Smooth muscle cell of trachea (primary cell): ENCODE measurements around the gene SLC17A9. TPM values are rescaled to one million over a fixed set of nuclear protein-coding genes. Genes with fewer than 3 reads are reported as not detected.

Source experiments
- total RNA-seq: library from RNA; depleted of rRNA; stranded (reverse); fragments of >200 nt; gene quantifications from 2 replicates; pipeline ENCODE4 v1.2.1, GENCODE V29; 2014

Gene SLC17A9
- total RNA-seq = 4.8 and 7.4 TPM in 2 replicates

GRCh38 chr20:62952373-62952967 lies at the start of gene SLC17A9:
SLC17A9 (plus strand) TSS chr20:62952709; CDS start chr20:62952831, 122 bp downstream.

DNA sequence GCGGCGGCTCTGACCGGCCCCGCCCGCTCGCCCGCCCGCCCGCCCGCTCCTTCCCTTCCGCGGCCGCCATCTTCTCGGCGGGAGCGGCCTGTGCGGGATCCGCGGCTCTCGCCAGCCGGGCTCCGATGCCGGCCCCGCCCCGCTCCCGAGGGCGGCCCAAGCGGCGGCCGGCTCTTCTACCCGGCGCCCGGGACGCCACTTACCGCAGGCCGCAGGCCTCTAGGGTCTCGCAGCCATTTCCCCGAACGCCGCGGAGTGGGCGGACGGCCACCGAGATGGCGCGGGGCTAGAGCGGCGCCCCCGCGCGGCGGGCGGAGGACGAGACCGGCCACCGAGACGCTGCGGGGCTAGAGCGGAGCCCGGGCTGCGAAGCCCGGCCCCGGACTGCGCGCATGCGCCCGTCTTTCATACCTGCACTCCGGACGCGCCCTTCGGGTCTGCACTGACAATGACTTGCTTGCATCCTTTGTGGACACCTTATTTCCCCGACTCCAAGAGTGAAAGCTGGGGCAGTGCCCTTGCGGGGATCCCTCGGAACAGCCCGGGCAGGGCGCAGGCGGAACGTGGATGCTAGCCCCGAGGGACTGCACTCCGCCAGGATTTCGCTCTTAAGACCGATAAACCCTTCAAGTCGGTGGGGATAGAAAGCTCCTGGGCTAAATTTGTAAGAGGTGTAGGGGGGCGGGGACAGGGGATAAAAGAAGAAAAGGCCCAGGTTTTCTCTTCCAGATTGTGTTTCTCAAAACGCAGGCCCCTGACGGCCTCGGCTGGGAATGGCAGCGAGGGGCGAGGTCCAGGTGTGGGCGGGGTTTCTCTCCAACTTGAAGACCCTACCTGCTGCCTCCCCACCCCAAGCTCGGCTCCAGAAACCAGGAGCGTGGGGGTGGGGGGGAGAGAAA lies 26.0 kb upstream of the SLC17A9 start, which contains the start of gene DIDO1:
Gene DIDO1, minus strand, starts transcription at position 277 of the 899 bp plus-strand sequence.

GRCh38 chr20:62938105-62938888 lies 14.2 kb upstream of the SLC17A9 start, which contains the start of gene GID8:
GID8 (plus strand) TSS chr20:62938147; CDS start chr20:62941503, 3,356 bp downstream.

DNA sequence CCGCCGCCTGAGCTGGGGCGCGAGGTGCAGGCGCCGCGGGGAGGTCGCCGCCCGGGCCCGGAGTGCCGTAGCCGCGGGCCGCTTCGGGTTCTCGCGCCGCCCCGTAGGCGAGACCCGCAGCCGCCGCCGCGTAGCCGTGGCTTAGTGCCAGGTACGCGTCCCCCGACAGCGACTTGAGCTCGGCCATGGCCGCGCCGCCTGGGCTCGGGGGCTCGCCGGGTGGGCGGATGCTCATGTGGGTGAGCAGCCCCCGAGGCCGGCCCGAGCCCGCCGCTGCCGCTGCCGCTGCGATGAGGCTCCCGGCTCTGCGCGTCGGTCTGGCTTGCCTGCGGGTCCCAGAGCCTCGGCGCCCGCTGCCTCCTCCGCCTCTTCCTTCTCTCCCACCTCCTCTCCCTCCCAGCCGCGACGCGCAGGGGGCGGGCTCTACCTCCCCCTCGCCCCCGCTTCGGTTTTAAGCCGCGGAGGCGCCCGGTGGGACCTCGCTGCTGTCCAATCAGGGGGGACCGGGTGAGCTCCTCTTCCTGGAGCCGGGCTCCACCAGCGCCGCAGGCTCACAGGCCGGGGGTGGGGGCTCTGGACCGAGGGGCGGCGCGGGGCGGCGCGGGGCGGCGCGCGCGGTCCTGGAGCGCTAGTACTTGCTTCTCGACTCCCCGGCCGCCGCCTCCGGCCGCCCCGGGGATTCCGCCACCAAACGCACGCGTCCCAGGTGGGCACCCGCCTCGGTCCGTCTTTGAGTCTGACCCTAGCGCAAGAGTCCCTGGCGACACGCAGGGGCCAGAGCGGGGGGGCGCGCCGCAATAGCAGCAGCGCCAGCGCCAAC lies 54.2 kb downstream of the SLC17A9 start, which contains the start of gene BHLHE23:
Gene BHLHE23, minus strand, starts transcription at position 425 of the 820 bp plus-strand sequence. Its CDS starts 190 bp downstream, at position 235.

Other genes with a start within 250 kb of the SLC17A9 start
- 0.66 and 1.3 TPM in 2 replicates for gene NTSR1, start 243.9 kb upstream of the SLC17A9 start, total RNA-seq
- 19.5 and 19.8 TPM in 2 replicates for gene MRGBP, start 156.2 kb upstream of the SLC17A9 start, total RNA-seq
- gene OGFR, start 147.9 kb upstream of the SLC17A9 start, total RNA-seq = 31.4 and 59.0 TPM in 2 replicates
- 0.15 and 1.2 TPM in 2 replicates for gene COL9A3, start 135.7 kb upstream of the SLC17A9 start, total RNA-seq
- 19.0 and 20.5 TPM in 2 replicates for gene TCFL5, start 90.9 kb upstream of the SLC17A9 start, total RNA-seq
- gene DIDO1, start 26.2 kb upstream of the SLC17A9 start, total RNA-seq = 44.0 and 47.1 TPM in 2 replicates
- 26.6 and 32.4 TPM in 2 replicates for gene GID8, start 14.6 kb upstream of the SLC17A9 start, total RNA-seq
- gene BHLHE23, start 54.3 kb downstream of the SLC17A9 start, total RNA-seq = not detected in 2 replicates